Measurements from ENCODE around the gene GYG1.
"Not testable (repeated sequence)": the region's sequence is repeated elsewhere in the genome, so short reads cannot be mapped to it uniquely, and the experiment has no call there.

The GYG1 gene

GRCh38 chr3:148991219-148992026 is at the start of gene GYG1:
Gene GYG1, plus strand, starts transcription at chr3:148991540. Its CDS starts 101 bp downstream, at chr3:148991641.
- DNase-seq: peak; percentile 93

DNA sequence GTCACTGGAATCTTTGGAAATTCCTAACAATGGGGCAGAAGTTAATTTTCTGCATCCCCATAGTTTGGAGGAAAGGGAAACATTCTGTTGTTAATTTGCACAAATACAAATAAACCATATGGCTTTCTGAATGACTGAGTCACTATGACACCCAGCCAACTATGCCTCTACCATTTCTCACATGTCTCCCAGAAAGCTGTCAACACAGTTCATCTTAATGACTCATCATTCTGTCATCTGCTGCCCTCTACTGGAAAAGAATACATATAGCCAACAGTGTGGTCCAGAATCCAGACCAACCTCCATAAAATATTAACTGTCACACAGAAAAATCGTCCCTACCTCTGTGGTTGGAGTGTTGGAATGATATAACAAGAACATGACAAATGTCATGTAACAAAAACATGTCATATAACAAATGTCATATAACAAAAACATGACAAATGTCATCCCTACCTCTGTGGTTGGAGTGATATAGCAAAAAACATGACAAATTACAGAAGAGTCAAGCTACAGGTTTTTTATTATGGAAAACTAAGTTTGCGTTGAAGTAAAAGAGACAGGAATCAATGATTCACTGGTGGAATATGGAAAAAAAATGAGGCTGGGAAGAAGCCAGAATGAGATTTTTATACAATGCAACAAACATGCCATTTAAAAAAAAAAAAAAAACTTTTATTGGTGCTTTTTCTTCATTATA is 47.7 kb upstream of the GYG1 start:
- peak; percentile 46 for DNase-seq

DNA sequence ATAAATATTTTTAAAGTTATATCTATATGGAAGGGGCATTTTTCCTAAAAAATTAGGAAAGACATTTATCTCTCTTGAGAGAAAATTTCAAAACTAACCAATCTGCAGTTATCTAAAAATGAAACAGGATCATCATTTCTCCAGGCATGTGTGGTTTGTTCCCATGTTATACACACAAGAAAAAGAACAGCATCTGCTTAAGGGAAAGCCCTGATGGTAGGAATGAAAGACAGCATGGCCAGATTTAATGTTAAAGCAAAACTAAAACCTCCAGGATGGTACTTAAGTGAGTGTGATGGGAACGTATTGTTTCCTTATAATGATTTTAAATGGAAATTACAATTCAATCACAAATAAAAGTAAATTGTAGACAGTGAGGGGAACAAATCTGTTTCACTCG is 46.2 kb upstream of the GYG1 start:
- no peak for DNase-seq

DNA sequence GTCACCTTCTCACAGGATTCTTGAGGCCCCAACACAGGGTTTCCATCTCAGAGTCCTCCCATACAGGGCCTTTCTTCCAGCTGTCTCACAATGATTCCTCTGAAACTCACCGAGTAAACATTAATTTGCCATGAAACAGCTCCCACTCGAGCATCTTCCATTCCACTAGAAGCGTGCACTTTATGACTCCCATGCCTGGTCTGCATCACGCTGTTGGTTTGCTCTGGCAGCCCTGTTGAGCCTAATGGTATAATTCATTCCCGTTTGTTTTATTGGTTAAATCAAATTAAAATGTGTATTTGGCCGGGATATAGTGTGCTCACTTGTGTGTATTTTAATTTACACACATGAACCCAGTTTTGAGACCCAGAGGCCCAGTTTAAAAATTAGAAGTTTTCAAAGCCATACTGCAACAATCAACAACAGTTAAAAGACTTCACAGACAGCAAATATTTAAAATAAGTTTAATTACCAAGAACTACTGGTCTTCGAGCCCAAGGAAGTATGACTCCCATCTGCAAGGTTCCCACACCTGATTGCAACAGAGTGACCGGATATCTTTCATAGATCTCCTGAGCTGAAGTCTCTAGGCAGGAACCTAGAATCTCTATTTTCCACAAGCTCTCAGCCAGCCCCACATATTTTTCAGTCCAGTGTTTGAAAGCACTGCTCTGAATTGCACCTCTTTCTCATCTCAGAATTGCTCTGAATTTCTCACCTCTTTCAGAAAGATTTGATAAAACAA is 42.3 kb upstream of the GYG1 start:
- no peak for DNase-seq

DNA sequence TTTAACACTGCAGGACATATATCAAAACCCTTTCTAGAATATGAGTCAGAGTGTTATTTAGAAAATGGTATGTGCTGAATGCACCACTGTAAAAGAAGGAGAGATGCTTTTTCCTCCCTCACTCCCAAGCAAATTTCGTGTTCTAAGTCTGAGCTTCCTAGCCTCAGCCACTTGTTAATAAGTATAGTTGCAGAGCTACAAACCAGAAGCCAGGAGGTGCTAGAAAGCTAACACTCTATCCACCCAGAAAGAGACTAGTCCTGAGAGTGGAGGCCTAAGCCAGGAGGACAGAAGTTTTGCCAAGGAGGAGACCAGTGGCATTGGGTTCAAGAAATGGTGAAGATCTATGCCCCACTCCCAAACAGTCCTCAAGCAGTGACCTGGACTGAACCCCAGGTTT is 40.5 kb upstream of the GYG1 start:
- no peak for DNase-seq

DNA sequence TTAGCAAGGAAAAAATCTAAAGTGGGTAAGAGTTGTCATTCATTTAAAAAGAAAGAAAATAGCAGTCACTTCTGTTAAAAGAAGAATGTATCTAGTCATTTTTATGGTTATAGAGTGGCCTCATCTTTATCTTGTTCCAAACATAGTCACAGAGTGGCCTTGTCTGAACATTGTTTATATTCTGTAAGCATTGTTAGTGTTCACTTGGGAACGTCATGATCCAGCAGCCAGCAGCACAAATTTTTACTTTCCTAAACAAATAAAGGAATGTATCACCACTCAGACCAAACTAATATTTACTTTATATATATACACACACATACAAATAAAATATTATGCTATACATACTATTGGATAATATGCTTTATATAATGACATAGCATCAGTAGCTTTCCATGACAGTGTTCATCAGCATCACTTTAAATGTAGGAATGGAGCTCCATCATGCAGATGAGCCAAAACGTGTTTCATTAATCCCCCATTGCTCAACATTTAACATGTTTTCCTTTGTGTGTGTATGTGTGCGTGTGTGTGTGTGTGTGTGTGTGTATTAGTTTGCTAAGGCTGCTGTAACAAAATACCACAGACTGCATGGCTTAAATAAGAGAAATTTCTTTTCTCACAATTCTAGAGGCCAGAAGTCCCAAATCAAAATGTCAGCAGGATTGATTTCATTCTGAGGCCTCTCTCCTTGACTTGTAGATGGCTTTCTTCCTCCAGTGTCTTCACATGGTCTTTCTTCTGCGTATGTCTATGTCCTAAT is 39.6 kb upstream of the GYG1 start:
- DNase-seq: no peak

DNA sequence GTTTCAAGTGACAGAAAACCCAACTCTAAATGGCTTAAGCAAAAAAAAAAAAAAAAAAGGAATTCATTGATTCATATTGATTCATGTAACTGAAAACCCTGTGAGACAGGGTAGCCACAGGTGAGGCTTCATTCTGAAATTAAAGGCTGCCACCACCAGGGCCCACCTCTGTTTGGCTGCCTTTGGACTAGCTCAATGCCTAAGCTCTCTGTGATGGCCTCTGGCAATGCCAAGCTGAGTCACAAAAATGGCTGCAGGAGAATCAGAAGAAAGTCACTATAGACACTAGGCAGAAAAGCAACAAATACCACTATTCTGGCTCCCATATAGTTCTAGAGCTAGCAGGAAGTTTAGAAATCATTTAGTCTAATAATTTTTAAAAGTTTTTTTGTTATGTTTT is 38.2 kb upstream of the GYG1 start:
- no peak for DNase-seq

DNA sequence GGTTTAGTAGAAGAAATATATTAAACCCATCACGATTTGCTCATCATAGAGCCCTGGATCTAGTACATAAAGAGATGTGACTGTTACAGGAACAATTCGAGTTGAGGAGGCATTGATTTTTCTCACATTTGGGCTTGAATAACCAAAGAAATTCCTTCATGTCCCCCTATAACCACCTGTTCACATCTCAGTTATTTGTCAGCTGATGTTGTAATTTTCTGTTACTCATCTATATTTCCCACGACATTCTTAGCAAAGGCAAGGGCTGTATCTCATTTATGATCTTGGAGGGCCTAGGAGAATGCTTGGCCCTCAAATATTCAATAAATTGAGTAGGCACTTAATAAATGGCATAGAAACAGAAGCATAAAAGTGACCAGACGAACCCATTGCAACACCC is 36.4 kb upstream of the GYG1 start:
- DNase-seq: no peak

DNA sequence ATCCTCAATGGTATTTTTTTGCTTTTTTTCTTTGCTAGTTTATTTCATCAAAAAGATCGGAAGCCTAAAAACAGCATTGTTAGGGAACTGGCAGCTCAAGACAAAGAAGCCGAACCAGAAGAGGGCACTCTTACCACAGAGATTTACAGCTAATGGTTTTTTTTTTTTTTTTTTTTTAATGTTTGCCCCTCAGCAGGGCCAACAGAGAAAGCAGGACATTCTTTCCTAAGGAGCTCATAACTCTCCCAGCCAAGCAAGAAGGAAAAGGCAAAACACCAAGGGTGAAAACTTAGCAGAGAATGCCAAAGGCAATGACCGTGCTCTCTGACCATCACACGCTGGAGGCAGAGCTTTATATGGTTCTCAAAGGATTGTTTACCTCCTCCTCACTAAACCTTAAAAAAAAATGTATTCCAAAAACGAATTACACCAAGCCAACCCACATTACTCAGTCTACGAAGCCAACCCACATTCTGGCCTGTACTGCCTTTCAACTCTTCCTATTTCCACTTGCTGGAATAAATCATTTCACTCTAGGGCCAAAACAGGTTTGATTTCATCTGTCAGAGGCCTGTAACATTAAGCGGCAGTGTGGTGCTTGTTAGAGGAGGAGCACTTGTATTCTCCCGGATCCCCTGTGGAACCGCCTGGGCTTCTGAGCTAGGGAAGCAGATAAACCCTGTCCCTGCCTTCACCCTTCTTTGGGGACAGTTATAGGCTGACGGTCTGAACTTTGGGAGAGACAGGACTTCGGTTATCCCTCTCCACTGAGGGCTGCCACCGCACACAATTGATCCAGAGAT is 35.6 kb upstream of the GYG1 start:
- no peak for DNase-seq

DNA sequence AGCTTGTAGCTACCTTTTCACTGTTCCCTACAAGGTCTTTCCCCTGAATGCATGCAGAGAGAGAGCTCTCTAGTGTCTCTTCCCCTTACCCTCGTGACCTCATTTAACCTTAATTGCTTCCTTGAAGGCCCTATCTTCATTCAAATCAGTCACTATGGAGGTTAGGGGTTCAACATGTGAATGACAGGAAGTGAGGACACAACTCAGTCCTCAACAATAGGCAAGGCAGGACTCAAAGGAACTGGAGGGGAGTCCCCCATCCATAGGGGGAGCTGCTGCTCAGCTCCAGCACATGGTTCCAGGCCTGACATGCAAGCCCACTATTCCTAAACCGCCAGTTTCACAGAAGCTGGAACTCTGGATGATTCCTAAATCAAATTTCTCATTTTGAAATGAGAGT is 33.8 kb upstream of the GYG1 start:
- no peak for DNase-seq

DNA sequence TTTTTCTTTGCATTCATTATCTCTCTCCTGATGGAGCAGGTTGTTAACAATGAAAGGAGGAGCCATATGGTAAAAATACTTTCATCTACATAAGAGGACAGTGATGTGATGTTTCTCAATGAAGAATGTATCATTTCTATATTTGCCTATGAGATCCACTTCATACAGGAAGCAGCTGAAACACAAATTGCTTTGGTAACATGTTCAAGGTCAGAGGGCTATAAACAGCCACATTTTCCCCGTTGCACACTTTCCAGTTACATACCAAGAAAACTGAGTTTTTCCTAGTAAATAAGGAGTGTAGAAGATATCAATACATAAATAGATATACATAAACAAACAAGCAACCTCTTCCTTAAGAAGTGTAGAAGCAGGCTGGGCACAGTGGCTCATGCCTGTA is 32.6 kb upstream of the GYG1 start:
- no peak for DNase-seq

- DNase-seq: no peak
Observed at GRCh38 chr3:148962513-148962912, 28.8 kb upstream of the GYG1 start.

DNA sequence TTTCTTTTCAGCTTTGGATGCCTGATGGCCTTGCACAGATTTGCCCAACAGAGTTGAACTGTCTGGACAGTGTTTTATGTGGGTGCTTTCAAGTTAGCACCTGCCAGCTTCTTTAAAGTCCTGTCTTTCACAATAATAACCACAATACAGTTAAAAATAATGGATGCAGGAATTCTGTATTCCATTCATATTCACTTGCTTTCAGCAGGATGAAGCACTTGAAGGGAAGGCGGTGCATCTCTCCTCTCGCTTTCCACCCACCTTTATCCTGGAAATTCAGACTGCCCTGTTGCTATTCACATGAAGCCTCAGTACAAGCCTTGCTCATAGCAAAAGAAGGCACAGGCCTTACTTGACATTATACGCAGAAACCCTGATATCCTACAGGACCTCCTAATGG is 26.5 kb upstream of the GYG1 start:
- no peak for DNase-seq

DNA sequence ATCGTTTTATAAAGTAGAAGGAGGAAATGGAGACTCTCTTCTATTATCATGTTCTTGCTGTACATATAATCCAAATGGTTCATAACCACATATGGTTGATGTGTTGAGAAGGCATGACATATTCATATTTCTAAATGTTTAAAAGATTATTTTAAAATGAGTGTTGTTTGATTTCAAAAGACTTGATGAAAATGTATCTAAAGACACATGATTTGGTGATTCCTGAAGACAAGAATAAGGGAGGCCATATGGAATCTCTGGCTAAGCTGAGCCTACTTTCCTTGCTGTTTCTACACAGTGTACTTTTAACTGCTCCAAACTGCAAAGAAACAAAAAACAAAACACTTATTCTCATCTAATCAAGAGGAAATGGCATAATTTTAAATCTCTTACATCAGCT is 23.0 kb upstream of the GYG1 start:
- no peak for DNase-seq

GRCh38 chr3:148970271-148970670 is 21.1 kb upstream of the GYG1 start:
- DNase-seq: no peak

DNA sequence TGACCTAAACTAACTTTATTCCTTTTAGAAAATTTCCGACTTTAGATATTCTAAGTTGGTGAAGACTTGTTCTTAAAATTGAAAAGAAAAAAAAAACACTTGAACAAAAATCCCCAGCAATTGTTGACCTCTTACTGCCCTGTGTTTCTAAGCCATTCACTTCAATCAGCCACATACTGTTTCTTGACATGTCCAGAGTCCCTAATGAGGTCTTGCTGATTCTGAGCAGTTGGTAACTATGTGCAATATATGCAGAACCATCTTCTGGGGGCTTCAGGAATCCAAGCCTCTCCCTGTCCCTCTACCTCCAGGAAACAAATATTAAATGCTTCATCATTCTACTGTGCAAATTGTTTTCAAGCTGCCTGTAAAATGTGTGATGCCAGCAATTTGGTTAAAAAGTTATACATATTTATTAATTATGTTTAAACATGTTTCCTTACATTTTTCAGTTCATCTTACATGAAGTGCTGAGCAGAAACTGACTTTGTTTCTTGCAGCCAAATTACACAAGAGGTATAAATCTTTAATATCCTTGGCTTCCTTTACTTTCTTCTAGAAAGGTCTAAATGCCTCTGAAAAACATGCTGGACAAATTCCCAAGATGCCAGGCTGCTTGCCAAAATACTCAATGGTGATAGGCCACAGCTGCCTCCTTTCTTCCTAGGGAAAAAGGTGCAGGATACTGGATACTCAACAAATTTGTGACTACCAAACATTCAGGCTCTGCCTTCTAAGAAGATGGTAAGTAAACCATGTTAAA is 19.8 kb upstream of the GYG1 start:
- DNase-seq: no peak

GRCh38 chr3:148974726-148975125 is 16.6 kb upstream of the GYG1 start:
- DNase-seq: no peak

- no peak for DNase-seq
Observed at GRCh38 chr3:148975248-148975647, 16.1 kb upstream of the GYG1 start.

DNA sequence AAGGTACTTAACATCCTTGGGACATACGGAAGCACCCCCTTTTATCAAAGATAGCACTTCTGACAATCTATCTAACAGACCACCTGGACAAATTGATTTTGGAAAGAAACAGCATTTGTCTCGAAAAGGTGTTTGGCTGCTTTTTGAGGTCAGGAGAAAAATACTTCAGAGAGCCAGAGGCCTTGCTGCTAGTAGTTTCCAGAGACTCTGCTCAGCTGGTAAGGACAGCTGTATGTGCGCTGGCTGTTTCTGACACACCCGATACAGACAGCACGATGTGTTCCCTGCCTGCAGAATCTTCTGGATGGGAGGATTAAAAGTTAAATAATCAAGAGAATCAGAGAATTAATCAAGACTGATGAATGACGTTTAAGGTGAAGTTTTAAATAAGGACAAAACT is 15.6 kb upstream of the GYG1 start:
- no peak for DNase-seq

DNA sequence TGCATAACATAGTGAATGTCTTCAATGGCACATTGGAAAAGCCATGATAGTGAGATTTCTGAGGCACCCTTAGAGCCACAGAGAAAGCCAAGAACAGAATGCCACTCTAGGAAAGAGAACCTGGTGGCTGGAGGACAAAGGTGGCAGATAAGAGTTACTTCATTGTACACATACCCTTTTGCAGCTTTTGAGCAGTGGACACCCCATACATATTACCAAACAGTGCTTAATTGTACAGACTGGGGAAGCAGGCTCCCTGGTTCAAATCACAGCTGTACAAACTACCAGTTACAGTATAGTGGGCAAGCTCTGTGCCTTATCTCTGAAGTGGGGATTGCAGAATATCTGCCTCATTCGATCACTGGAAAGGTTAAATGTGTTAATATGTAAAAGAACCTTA is 10.1 kb upstream of the GYG1 start:
- DNase-seq: no peak

- DNase-seq: not testable (repeated sequence)
Observed at GRCh38 chr3:148987551-148987950, 3.8 kb upstream of the GYG1 start.

Data from 8988T (cell line).